ENCODE measurements around the gene UBFD1.

The UBFD1 gene

GRCh38 chr16:23611936-23612335 is 54.4 kb downstream of the UBFD1 start:
- DNase-seq: no peak

- no peak for DNase-seq
These were observed 58.3 kb downstream of the UBFD1 start for GRCh38 chr16:23615805-23616204.

Measured in NCI-H1092 (cell line).